ENCODE results near the gene DNER. TPM values are rescaled to one million over a fixed set of nuclear protein-coding genes. Genes with fewer than 3 reads are reported as not detected.

DNER gene
- polyA plus RNA-seq, 3 donors: 0.12 to 0.20 (median 0.16) TPM

GRCh38 chr2:229531594-229531993, 182.8 kb downstream of the DNER start:
- no peak overlapping the region for H3K4me3 Mint-ChIP-seq
- WGBS (ENCODE audit: insufficient coverage): no CpG with 5 or more reads among the region's 2 CpGs

GRCh38 chr2:229530434-229530833, 183.9 kb downstream of the DNER start:
- H3K4me2 ChIP-seq (replicated peaks; ENCODE audit: extremely low read depth, low read length, poor library complexity, severe bottlenecking): no peak overlapping the region
- H2AFZ ChIP-seq (ENCODE audit: insufficient read depth, low read depth, low read length, poor library complexity, severe bottlenecking): no peak overlapping the region
- H3K79me2 ChIP-seq (ENCODE audit: insufficient read depth, low read length): no peaks in the 10 kb centered on the region
- H3K9me3 ChIP-seq (replicated peaks in 1 of 2; ENCODE audit: control insufficient read depth in 1 of 2, insufficient read depth in 1 of 2, low read length in 2 of 2): peaks cover 0 to 8% of the 10 kb centered on the region in 2 donors
- H3K27me3 ChIP-seq (ENCODE audit: control insufficient read depth in 2 of 2, insufficient read depth in 2 of 2, low read length in 2 of 2): no peaks in the 10 kb centered on the region
- Mint-ChIP-seq H3K4me1 (no peaks in the 10 kb centered on the region), H3K27me3 (ENCODE audit: low read depth in 3 of 3) (peaks cover 0 to 3% (median 2%) of the 10 kb centered on the region in 3 donors), H3K4me3 (no peak overlapping the region), H3K9me3 (peaks cover 2 to 14% (median 8%) of the 10 kb centered on the region in 7 donors), H3K36me3 (no peaks in the 10 kb centered on the region), H3K27ac (peak overlapping the region in 1 of 7 donors; percentile 36)
- 92% methylated on average over 2 of the region's 6 CpGs for WGBS (ENCODE audit: insufficient coverage)
- H3K36me3 ChIP-seq (replicated peaks in 1 of 2; ENCODE audit: control insufficient read depth in 1 of 2, insufficient read depth in 2 of 2, low read length in 2 of 2): no peaks in the 10 kb centered on the region
- no peak overlapping the region for H3K9ac ChIP-seq (ENCODE audit: insufficient read depth, low read length, poor library complexity, severe bottlenecking)
- no peaks in the 10 kb centered on the region for H4K20me1 ChIP-seq (ENCODE audit: insufficient read depth, low read length)
- no peak for TF ChIP-seq CTCF (IDR thresholded peaks at IDR 0.05)
- no peak overlapping the region for H3K27ac ChIP-seq (ENCODE audit: low read depth in 1 of 2, low read length in 2 of 2)
- DNase-seq: no peak
- H3K4me3 ChIP-seq (replicated peaks in 1 of 3; ENCODE audit: low read depth in 2 of 3, low read length in 3 of 3): no peak overlapping the region
- H3K4me1 ChIP-seq (ENCODE audit: control insufficient read depth in 1 of 2, insufficient read depth in 2 of 2, low read length in 2 of 2): no peaks in the 10 kb centered on the region
- intact Hi-C loops (cut with micrococcal nuclease): no loop called here

More at GRCh38 chr2:229531594-229531993, 182.8 kb downstream of the DNER start:
- no peaks in the 10 kb centered on the region for H3K4me1 ChIP-seq (ENCODE audit: control insufficient read depth in 1 of 2, insufficient read depth in 2 of 2, low read length in 2 of 2)
- no peak overlapping the region for H3K4me2 ChIP-seq (replicated peaks; ENCODE audit: extremely low read depth, low read length, poor library complexity, severe bottlenecking)
- H3K9me3 ChIP-seq (replicated peaks in 1 of 2; ENCODE audit: control insufficient read depth in 1 of 2, insufficient read depth in 1 of 2, low read length in 2 of 2): peaks cover 0 to 8% of the 10 kb centered on the region in 2 donors
- no peaks in the 10 kb centered on the region for H3K4me1 Mint-ChIP-seq
- H3K27me3 Mint-ChIP-seq (ENCODE audit: low read depth in 3 of 3): peaks cover 0 to 3% (median 2%) of the 10 kb centered on the region in 3 donors
- H3K36me3 Mint-ChIP-seq: no peaks in the 10 kb centered on the region
- no peaks in the 10 kb centered on the region for H4K20me1 ChIP-seq (ENCODE audit: insufficient read depth, low read length)
- no peak for TF ChIP-seq CTCF (IDR thresholded peaks at IDR 0.05)
- no peaks in the 10 kb centered on the region for H3K79me2 ChIP-seq (ENCODE audit: insufficient read depth, low read length)
- H3K9me3 Mint-ChIP-seq: peaks cover 2 to 14% (median 8%) of the 10 kb centered on the region in 7 donors
- H2AFZ ChIP-seq (ENCODE audit: insufficient read depth, low read depth, low read length, poor library complexity, severe bottlenecking): no peak overlapping the region
- H3K4me3 ChIP-seq (replicated peaks in 1 of 3; ENCODE audit: low read depth in 2 of 3, low read length in 3 of 3): no peak overlapping the region
- H3K36me3 ChIP-seq (replicated peaks in 1 of 2; ENCODE audit: control insufficient read depth in 1 of 2, insufficient read depth in 2 of 2, low read length in 2 of 2): no peaks in the 10 kb centered on the region
- no peak overlapping the region for H3K27ac ChIP-seq (ENCODE audit: low read depth in 1 of 2, low read length in 2 of 2)
- no peak overlapping the region for H3K9ac ChIP-seq (ENCODE audit: insufficient read depth, low read length, poor library complexity, severe bottlenecking)
- DNase-seq: no peak
- no peaks in the 10 kb centered on the region for H3K27me3 ChIP-seq (ENCODE audit: control insufficient read depth in 2 of 2, insufficient read depth in 2 of 2, low read length in 2 of 2)
- H3K27ac Mint-ChIP-seq: no peak overlapping the region
- intact Hi-C loops (cut with micrococcal nuclease): no loop called here
